Measurements from ENCODE around the gene SSMEM1.
A peak's percentile ranks its signal among the peaks of the same experiment; 100 is the strongest.
"Not testable (repeated sequence)": the region's sequence is repeated elsewhere in the genome, so short reads cannot be mapped to it uniquely, and the experiment has no call there.

Gene SSMEM1

DNA sequence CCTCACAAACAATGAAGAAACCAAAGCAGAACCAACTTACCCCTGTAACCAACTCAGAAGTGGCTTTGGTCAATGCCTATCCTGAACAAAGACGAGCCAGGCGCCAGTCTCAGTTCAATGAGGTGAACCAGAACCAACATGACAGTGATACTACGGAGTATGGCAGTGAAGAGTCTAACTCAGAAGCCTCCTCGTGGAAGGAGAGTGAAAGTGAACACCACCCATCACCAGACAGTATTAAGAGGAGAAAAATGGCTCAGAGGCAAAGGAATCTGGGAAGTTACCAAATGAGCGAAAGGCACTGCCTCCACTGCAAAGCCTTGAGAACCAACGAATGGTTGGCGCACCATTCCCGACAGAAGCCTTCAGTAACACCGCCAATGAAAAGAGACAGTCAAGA lies 8.4 kb downstream of the SSMEM1 start:
- no peak for DNase-seq

- no peak for DNase-seq
These were observed 9.1 kb downstream of the SSMEM1 start for GRCh38 chr7:130216750-130217149.

DNA sequence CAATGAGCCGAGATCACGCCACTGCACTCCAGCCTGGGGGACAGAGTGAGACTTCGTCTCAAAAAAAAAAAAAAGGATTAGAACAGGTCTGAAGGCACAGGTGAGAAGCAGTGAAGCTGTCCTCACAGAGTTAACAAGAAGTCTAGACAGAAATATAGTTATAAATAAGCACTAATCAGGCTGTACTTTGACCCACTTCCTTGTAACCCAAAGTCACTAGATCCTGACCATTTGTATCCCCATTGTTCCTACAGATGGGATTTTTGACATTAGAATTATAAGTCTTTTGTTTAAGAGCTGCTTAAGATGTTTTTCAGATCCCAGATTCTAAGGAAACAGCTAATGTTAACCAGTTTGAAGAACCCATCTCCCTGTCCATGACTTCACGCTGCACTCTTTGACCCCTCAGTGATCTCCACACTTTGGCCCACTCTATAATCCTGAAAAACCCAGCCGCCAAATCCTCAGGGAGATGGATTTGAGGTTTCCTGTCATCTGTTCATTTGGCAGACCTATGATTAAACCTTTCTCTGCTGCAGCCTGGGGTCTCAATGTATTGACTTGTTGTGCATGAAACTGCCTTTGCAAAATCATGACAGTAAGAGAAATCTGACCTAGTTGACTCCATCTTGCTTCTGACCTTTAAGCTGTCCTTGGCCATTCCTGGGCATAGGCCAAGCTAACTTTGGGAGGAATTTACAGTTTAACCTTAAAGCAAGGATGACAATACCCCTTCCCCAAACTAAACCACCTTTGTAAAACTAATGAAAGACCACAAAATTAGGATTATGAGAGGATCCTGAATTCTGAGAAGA lies 11.4 kb downstream of the SSMEM1 start:
- DNase-seq = no peak

DNA sequence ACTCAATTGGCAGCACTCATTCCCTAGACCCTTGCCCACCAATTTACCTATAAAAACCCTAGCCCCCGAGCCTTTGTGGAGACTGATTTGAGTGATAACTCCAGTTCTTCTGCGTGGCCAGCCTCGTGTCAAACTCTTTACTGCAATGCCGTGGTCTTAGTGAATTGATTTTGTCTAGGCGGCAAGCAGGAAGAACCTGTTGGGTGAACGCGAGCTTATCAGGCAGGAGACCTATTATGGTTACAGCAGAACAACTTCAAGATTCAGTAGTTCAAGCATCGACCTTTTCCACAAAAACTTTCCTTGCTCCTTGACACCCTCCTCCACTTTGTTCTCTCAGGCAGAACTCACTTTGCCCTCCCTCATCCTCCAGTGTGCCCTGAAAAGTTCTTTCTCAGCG lies 12.2 kb downstream of the SSMEM1 start:
- DNase-seq = no peak

GRCh38 chr7:130221746-130222145 lies 14.1 kb downstream of the SSMEM1 start:
- no peak for DNase-seq

- DNase-seq = no peak
These were observed 16.0 kb downstream of the SSMEM1 start for GRCh38 chr7:130223646-130224045.

GRCh38 chr7:130224210-130224609 lies 16.6 kb downstream of the SSMEM1 start:
- no peak for DNase-seq

- DNase-seq = not testable (repeated sequence)
These were observed 17.3 kb downstream of the SSMEM1 start for GRCh38 chr7:130224923-130225322.

DNA sequence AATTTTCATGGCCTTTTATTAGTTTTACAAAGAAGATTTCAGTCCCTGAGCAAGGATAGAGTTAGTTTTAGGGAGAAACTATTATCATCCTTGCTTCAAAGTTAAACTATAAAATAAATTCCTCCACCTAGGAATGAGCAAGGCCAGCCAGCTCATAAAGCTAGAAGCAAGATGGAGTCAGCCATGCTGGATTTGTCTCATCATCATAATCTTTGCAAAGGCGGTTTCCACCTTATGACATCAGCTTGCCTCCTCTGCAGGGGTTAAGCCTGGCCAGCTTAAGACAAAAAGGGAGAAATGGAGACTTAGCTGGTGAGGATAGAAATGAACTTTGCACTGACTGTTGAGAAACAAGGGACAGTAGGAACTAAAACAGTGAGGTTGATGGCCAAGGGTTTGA lies 18.7 kb downstream of the SSMEM1 start:
- no peak for DNase-seq

GRCh38 chr7:130227883-130228575 lies 20.4 kb downstream of the SSMEM1 start:
- no peak for DNase-seq

DNA sequence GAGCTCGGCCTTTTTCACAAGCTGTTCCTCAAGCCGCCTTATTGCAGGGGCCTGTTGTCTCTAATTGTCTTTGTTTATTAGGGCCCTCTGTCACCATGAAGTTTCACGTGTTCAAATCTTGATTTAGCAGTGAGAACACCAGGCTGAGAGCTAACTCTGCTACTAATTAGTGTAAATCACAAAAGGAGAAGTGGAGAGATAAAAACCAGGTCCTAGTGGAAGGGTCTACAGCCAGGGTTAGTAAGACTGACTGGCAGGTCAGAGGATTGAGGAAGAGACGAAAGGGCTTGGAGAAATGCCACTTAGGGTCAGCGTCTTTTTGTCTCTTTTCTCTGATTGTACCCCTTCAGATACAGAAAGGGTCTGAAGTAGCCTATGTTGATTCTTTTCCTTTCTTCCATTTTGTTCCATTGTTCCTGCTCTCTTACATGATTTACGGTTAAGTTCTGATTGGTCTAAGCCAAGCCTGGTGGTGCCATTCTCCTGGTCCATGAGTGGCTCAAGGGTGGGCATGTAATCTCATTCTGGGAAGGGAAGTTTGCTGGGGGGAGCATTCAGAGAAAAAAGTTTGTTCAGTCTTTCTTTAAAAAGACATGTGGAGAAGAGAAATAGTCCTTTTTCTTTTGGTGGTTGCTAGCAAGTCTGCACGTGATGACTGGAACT lies 21.3 kb downstream of the SSMEM1 start:
- DNase-seq = no peak

DNA sequence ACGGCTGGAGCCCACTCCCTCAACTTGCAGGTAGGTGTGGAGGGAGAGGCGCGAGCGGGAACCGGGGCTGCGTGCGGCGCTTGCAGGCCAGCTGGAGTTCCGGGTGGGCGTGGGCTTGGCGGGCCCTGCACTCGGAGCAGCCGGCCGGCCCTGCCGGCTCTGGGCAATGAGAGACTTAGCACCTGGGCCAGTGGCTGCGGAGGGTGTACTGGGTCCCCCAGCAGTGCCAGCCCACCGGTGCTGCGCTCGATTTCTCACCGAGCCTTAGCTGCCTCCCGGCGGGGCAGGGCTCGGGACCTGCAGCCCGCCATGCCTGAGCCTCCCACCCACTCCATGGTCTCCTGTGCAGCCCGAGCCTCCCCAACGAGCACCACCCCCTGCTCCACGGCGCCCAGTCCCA lies 22.3 kb downstream of the SSMEM1 start:
- DNase-seq = not testable (repeated sequence)

- DNase-seq = no peak
These were observed 24.1 kb downstream of the SSMEM1 start for GRCh38 chr7:130231792-130232191.

GRCh38 chr7:130232209-130232608 lies 24.5 kb downstream of the SSMEM1 start:
- no peak for DNase-seq

DNA sequence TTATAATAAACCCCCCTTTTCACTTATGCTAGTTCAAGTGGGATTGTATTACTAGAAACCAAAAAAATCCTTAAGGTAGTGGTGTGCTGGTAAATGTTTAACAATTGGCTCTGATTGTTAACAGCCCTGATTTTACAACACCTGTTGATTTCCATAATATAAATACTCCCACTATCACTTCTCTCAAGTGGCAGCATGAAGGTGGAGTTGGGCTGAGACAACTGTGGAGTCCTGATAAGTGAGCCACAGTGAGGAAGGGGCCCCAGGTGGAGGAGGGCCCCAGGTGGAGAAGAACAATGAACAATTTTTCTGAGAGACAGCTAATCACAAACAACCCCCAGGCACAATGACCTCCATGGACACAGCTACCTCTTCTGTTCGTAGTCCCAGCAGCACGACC lies 26.4 kb downstream of the SSMEM1 start:
- DNase-seq = no peak

DNA sequence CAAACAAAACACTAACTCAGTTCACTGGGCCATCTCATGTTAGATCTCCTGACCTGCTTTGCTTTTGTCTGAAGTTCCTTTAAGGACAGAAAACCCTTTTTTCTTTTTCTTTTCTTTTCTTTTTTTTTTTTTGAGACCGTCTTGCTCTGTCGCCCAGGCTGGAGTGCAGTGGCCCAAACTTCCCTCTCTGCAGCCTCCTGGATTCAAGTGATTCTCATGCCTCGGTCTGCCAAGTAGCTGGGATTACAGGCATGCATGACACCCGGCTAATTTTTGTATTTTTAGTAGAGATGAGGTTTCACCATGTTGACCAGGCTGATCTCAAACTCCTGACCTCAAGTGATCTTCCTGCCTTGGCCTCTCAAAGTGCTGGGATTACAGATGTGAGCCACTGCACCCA lies 28.7 kb downstream of the SSMEM1 start:
- DNase-seq = not testable (repeated sequence)

DNA sequence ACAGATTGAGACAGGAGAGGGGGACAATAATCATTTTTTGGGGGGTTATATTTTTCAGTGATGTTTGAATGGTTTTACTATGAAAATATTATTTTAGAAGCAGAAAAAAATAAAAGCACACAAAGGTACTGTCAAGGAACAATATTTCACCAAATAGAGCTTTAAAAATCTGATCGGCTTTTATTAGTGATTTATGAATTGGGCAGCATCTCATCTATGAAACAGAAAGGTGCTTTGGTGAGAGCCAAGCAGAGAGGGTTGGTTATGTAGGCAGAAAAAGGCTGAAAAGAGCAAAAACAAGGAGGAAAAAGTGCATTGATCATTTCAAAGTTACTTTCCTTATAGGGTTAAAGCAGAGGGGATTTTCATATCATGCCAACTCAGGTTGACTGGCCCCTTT lies 32.6 kb downstream of the SSMEM1 start:
- DNase-seq = no peak

GRCh38 chr7:130242198-130243014 lies 34.7 kb downstream of the SSMEM1 start:
- peak; percentile 20 for DNase-seq

GRCh38 chr7:130243486-130243885 lies 35.8 kb downstream of the SSMEM1 start:
- not testable (repeated sequence) for DNase-seq

- not testable (repeated sequence) for DNase-seq
These were observed 38.8 kb downstream of the SSMEM1 start for GRCh38 chr7:130246491-130246890.

DNA sequence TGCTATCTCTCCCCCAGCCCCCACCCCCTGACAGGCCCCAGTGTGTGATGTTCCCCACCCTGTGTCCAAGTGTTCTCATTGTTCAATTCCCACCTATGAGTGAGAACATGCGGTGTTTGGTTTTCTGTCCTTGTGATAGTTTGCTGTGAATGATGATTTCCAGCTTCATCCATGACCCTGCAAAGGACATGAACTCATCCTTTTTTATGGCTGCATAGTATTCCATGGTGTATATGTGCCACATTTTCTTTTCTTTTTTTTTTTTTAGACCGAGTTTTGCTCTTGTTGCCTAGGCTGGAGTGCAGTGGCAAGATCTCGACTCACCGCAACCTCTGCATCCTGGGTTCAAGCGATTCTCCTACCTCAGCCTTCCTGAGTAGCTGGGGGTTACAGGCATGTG lies 41.2 kb downstream of the SSMEM1 start:
- DNase-seq = not testable (repeated sequence)

DNA sequence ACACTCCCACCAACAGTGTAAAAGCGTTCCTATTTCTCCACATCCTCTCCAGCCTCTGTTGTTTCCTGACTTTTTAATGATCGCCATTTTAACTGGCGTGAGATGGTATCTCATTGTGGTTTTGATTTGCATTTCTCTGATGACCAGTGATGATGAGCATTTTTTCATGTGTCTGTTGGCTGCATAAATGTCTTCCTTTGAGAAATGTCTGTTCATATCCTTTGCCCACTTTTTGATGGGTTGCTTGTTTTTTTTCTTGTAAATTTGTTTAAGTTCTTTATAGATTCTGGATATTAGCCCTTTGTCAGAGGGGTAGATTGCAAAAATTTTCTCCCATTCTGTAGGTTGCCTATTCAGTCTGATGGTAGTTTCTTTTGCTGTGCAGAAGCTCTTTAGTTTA lies 42.0 kb downstream of the SSMEM1 start:
- DNase-seq = not testable (repeated sequence)

DNA sequence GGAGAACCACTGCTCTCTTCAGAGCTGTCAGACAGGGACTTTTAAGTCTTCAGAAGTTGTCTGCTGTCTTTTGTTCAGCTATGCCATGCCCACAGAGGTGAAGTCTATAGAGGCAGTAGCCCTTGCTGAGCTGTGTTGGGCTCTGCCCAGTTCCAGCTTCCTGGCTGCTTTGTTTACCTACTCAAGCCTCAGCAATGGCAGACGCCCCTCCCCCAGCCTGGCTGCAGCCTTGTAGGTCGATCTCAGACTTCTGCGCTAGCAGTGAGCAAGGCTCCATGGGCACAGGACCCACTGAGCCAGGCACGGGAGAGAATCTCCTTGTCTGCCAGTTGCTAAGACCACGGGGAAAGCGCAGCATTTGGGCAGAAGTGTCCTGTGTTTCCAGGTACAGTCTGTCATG lies 46.9 kb downstream of the SSMEM1 start:
- DNase-seq = no peak
